Measurements from ENCODE around the gene LRMDA.

Gene LRMDA

DNA sequence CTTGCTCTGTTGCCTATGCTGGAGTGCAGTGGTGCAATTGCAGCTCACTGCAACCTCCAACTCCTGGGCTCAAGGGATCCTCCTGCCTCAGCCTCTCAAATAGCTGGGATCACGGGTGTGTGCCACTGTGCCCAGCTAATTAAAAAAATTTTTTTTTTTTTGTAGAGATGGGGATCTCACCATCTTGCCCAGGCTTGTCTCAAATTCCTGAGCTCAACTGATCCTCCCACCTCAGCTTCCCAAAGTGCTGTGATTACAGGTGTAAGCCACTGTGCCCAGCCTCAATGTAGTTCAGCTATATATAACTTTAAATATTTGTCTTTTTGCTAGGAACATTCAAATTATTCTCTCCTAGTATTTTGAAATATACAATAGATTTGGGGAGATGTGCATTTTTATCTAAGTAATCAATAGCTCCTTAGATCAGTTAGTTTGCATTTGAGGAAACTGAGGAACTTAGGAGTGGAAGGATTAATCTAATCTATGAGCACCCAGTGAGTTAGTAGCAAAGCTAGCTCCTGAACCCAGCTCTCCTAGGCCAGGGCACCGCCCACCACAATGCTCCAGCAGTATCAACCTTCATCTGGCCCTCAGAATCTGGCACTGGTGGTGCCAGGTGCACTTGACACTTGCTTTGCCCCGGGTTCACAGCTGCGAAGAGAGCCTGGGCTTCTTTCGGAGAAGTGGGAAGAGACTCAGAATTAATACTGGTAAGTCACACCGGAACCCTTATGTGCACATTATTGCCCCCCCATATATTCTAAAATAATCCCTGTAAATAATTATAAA is 5.9 kb upstream of the LRMDA start:
- DNase-seq = no peak

GRCh38 chr10:75426880-75427279 is 4.5 kb upstream of the LRMDA start:
- no peak for DNase-seq

GRCh38 chr10:75427951-75428350 is 3.5 kb upstream of the LRMDA start:
- no peak for DNase-seq

- DNase-seq = no peak
These were observed 2.8 kb upstream of the LRMDA start for GRCh38 chr10:75428434-75429158.

GRCh38 chr10:75429159-75429827 is 2.1 kb upstream of the LRMDA start:
- DNase-seq = no peak

DNA sequence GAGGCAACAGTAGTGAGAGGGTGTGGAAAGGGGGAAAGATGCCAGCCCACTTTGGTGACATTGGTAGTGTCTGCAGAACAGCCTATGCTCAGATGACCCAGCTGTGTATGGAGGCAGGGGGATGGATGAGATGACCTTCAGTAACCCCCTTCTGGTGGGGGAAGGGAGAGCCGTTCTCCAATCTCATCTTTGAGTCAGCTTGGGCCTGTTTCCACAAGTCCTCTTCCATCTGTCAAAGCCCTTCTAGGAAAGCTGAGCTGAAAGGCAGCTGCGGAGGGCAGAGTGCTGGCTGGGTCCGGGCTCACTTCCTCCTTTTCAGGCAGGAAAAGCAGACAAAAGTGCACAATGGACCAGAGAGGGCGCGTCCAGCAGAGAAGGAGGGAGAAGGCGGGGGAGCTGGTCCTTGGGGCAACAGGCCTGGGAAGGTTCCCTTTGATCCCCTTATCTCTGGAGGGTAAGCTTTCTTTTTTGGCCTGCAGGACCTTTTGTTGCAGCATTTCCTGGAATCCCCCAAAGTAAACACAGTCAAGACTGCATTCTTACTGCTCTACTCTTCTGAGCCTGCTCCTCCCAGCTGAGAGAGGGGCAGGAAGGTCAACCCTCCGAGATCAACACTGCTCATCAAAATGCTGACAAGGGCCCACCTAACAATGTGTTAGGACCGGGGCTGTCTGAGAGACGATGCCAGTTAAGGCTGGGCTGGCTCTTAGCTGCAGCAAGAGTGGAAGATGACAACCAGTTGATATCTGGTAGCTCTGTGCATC is 1.2 kb upstream of the LRMDA start:
- no peak for DNase-seq

DNA sequence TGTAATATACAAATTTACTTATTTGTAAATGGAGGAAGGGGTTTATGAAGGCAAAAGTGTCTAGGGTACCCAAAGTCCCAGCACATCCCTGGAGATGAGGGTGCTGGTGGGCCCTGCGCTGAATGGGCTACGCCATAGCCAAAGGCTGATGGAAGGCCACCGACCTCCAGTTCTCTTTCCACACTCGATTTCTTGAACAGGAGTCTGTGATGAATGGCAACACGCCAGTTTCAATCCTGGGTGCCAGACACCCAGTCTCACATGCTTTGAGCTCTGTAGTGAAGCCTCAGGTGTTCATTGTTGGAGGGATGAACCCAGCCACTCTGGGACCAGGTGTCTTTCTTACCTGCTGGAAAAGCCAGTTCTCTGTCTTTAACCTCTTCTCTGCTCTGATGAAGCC is 752 bp downstream of the LRMDA start:
- no peak for DNase-seq

DNA sequence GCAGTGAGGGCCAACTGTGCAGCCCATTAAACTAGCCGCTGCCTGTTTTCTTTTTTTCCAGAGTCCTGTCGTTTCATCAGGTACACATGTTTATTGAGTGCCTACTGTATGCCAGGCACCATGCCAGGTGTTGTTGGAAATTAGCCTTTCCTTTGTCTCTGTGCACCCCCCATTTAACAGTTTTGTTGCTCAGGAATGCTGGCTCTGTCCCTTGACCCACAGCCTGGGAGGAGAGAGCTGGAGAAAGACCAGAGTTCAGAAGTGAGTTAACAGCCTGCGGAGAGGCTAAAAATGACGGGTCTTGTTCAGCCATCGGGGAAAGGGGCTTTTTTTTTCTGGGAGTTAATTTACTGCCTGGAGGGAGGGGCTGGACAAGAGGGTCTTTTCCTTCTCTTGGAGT is 1.3 kb downstream of the LRMDA start:
- DNase-seq = no peak

DNA sequence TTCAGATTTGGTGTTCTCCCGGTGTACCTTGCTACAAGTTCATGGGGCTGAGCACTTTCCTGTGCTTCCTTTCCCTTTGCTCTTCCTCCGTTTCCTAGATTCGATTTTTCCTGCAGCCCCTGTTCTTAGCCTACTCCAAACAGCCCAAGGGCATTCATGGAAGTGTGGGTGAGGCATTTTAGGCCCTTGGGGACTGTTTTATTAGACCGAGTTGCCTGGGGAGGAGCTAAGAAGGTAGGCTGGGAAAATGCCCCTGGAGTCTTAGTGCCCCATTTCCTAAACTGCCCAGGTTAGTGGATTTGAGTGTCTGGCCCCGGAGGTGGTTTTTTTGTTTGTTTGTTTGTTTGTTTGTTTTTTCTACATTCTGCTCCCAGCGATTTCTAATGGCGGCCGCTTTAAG is 1.8 kb downstream of the LRMDA start:
- no peak for DNase-seq

GRCh38 chr10:75434291-75434690 is 2.9 kb downstream of the LRMDA start:
- DNase-seq = no peak

DNA sequence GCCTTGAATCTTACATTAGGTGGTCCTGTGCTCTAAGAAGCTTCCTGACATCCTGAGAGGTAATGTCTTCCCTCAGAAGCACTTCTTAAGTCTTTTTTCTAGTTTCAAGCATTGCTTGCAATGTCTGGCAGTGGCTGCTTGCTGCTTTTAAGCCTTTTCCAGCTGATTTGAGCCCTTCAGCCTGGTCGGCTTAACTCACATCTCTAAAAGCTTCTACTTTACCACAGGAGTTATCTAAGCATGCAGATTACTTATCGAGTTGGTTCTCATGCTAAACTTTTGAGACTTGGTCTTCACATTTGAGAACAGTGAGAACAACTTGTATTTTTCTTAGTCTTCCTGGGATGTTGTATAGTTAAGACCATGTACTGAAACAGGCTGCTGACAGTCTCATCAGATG is 3.9 kb downstream of the LRMDA start:
- DNase-seq = no peak

GRCh38 chr10:75436896-75437295 is 5.5 kb downstream of the LRMDA start:
- DNase-seq = no peak

- no peak for DNase-seq
These were observed 6.3 kb downstream of the LRMDA start for GRCh38 chr10:75437693-75438092.

DNA sequence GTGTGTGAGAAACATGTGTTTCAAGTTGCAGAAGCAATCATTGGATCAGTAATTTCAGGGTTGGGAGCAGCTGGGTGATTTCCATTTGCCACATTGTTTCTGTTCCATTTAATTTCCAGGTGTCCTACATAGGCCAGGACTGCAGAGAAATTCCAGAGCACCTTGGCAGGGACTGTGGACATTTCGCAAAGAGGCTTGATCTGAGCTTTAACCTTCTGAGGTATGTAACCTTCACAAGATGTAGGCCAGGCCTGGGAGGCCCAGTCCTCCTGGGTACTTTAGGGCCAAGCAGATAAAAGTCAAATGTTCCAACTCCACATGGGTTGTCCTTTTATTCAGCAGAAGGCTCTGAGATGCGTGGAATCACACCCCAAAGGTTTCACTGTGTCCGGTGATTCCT is 6.9 kb downstream of the LRMDA start:
- DNase-seq = no peak

DNA sequence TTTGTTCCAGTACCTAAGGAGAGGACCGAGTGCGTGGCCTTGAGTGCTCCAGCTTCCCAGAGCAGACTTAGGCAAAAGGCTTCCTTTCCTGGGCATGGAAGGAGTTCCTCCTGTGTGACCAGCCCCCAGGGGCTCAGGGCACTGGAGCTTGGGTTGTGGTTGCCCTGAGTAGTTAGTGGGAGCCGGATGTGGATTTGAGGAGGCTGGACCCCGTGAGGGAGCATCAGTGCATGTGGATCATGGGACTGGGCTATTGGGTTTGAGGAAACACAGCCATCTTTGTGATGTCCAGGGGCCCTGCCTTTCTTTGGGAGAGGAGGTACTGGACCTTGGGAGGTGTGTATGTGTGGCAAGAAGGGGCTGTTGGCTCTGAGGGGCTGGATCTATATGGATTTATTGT is 8.4 kb downstream of the LRMDA start:
- no peak for DNase-seq

DNA sequence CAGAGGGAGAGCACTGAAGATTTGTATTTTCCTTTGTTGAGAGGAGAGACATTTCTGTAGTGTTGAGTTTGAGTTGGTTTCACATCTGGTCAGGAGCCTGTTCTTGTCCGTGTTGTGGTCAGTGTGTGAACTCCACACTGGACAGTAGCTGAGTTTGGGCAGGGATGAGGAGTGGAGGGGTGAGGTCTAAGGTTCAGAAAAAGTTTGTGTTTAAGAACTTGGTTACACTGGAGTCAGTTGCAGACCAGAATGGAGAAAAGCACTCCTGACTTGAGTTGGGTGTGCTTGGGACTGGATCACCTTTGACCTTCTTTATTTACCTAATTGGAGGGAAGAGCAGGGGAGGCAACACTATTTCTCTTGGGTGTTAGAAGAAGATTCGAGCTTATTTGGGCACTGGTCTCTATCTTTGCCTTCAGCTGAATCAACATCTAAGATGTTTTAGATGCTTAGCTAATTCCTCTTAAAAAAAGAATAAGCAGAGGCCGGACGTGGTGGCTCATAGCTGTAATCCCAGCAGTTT is 8.9 kb downstream of the LRMDA start:
- DNase-seq = no peak

DNA sequence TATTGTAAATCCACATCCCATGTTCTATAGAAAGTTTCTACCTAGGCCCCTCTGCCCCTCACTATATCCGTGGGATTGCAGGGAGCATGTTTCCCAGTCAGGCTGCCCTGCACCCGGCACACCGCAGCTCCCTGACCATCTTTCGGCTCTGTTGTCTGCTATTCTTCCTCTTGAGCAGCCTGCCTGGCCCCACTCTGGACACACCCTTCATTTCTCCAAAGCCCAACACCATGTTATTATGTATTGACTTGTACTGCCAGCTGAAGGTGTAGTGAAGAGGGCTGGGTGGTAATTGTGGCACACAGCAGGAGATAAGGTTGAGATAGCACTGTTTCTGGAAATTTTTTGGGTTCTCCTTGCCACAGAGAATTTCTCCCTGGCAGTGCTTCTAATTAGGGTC is 9.8 kb downstream of the LRMDA start:
- DNase-seq = no peak

GRCh38 chr10:75441682-75442081 is 10.3 kb downstream of the LRMDA start:
- DNase-seq = no peak

- DNase-seq = no peak
These were observed 11.9 kb downstream of the LRMDA start for GRCh38 chr10:75443362-75443761.

DNA sequence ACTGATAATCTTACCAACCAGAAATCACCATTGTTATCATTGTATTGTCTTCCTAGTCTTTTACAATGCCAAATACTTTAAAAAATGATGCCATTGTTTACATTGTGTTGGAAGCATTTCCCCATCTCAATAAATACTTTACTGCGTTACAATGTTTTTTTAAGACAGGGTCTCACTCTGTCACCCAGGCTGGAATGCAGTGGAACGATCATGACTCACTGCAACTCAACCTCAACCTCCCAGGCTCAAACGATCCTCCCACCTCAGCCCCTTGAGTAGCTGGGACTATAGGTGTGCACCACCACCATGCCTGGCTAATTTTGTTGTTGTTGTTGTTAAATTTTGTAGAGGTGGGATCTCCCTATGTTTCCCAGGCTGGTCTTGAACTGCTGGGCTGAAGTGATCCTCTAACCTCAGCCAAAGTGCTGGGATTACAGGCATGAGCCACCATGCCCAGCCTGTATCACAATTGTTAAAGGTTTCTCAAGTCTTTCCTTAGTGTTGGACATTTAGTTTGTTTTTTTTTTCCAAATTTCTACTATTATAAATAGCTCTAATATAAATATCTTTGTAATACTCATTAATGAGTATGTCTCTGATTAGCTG is 13.5 kb downstream of the LRMDA start:
- DNase-seq = no peak

DNA sequence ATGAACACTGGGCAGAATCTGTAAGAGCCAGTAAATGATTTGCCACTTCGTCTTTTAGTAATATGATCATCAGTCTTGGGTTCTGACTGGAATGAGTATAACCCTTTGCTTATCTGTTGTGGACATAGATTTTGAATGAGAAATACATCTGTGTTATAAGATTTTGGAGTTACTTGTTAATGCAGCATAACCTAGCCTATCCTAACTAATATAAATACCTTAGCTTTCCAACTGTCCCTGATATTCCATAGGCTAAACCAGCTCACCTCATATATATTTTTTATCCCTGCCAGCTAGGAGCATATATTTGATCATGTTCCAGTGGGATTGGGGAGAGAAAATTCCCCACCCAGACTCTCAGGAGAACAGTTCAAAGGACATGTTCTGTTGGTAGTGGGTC is 15.1 kb downstream of the LRMDA start:
- no peak for DNase-seq

DNA sequence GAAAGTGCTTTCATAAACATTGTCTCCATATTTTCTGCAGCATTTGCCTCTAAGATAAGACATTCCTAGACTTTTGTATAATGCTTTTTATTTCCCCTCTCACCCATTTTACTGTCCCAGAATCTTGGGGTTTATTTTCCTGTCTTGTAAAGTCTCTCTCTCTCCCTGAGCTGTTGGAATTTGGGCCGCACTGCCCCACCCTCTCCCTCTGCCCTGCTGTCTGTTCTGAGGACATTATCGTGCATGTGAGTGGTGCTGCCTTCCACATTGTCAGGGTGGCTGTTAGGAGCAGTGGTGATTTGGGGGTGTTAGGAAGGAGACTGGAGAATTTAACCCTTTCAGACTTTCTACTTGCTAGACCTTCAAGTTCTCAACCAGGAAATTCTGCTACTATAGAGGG is 16.7 kb downstream of the LRMDA start:
- no peak for DNase-seq

Data from NCI-H524 treated with DMSO at 0.1 percent for 48 hours (cell line).